Nephron (organoid): Measurements from ENCODE around the gene LTA.

Source experiments
- H3K27ac Mint-ChIP-seq, 3 experiments: 2 replicates each; pipeline ENCODE4 v1.8.0; 2020; ENCODE audit warnings: mixed read lengths in 3 of 3, mild to moderate bottlenecking in 2 of 3, moderate library complexity in 1 of 3
- H3K27me3 Mint-ChIP-seq: 2 replicates; pipeline ENCODE4 v1.8.0; 2021; ENCODE audit warnings: low read depth, mild to moderate bottlenecking, moderate library complexity, mixed read lengths
- H3K36me3 Mint-ChIP-seq: 2 replicates; pipeline ENCODE4 v1.8.0; 2020; ENCODE audit warnings: low read depth, mixed read lengths
- H3K4me1 Mint-ChIP-seq: 2 replicates; pipeline ENCODE4 v1.8.0; 2020; ENCODE audit warnings: mixed read lengths
- H3K4me3 Mint-ChIP-seq, 3 experiments: 2 replicates each; pipeline ENCODE4 v1.8.0; 2020; ENCODE audit warnings: mild to moderate bottlenecking in 3 of 3, mixed read lengths in 3 of 3, moderate library complexity in 2 of 3
- H3K9me3 Mint-ChIP-seq: 2 replicates; pipeline ENCODE4 v1.8.0; 2020; ENCODE audit warnings: mixed read lengths
- TF ChIP-seq, protein P1 (sequence below), 3 experiments: fragments of 200-600 bp; sonication (generic); IDR thresholded peaks; one replicate each; pipeline ENCODE4 v1.5.0; 2021; ENCODE audit warnings: antibody characterized with exemption in 3 of 3; ENCODE audit not compliant: unreplicated experiment in 3 of 3

LTA gene

DNA sequence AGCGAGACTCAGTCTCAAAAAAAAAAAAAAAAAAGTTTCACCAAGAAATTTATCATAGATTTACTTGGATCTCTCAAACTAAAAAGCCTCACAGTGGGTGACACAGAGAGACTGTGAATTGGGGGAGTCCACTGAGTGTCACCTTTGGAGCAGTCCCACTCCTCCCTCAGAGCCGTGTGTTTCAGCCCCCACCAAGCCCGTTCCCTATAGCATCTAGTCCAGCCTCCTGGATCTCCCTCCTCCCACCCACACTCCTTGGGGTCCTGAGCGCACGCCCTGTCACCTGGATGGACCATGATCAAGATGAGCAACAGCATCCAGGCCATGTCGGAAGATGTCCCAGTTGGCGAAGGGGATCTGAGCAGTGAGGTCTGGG is 20.3 kb downstream of the LTA start:
- Mint-ChIP-seq H3K4me1 (peaks cover 7% of the 10 kb centered on the region), H3K4me3 (no peak overlapping the region), H3K27me3 (peaks cover 12% of the 10 kb centered on the region), H3K27ac (no peak overlapping the region), H3K9me3 (no peaks in the 10 kb centered on the region), H3K36me3 (no peaks in the 10 kb centered on the region)
- TF ChIP-seq, protein P1, sequence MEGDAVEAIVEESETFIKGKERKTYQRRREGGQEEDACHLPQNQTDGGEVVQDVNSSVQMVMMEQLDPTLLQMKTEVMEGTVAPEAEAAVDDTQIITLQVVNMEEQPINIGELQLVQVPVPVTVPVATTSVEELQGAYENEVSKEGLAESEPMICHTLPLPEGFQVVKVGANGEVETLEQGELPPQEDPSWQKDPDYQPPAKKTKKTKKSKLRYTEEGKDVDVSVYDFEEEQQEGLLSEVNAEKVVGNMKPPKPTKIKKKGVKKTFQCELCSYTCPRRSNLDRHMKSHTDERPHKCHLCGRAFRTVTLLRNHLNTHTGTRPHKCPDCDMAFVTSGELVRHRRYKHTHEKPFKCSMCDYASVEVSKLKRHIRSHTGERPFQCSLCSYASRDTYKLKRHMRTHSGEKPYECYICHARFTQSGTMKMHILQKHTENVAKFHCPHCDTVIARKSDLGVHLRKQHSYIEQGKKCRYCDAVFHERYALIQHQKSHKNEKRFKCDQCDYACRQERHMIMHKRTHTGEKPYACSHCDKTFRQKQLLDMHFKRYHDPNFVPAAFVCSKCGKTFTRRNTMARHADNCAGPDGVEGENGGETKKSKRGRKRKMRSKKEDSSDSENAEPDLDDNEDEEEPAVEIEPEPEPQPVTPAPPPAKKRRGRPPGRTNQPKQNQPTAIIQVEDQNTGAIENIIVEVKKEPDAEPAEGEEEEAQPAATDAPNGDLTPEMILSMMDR (IDR thresholded peaks at IDR 0.05; ENCODE audit: unreplicated experiment in 3 of 3): no peak

DNA sequence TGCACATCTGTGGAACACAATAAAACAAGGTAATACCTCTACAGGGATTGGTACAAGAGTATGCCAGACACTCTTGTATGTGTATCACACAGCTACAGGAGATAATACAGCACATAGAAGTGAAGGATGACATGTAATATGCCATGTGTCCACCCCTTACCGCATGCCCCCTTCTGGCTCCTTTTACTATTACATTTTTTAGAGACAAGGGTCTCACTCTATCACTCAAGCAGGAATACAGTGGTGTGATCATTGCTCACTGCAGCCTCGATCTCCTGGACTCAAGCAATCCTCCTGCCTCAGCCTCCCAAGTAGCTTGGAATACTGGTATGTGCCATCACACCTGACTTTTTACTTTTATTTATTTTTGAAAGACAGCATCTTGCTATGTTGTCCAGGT is 24.9 kb downstream of the LTA start:
- H3K27ac Mint-ChIP-seq: no peak overlapping the region
- no peaks in the 10 kb centered on the region for H3K4me1 Mint-ChIP-seq
- no peaks in the 10 kb centered on the region for H3K9me3 Mint-ChIP-seq
- H3K4me3 Mint-ChIP-seq: no peak overlapping the region
- TF ChIP-seq, protein P1 (IDR thresholded peaks at IDR 0.05; ENCODE audit: unreplicated experiment in 3 of 3): peak; percentile 19 to 44 (median 25)
- H3K27me3 Mint-ChIP-seq: peaks cover 12% of the 10 kb centered on the region
- H3K36me3 Mint-ChIP-seq: no peaks in the 10 kb centered on the region

DNA sequence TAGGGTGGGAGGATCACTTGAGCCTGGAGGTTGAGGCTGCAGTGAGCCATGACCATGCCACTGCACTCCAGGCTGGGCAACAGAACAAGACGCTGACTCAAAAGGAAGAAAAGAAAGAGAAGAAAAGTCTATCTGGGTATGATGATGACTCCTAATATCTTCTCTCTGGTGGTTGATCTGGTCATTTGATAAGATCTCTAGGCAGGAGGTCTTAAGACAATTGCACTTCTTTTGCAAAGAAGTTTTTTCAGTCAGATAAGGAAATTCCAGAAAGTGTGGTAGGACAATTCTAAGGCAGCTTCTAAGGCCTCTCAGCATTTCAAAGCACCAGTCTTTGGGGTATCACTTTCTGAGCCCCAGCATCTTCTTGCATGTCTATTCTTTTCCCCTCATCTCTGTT is 35.2 kb downstream of the LTA start:
- Mint-ChIP-seq H3K4me1 (peaks cover 15% of the 10 kb centered on the region), H3K27ac (no peak overlapping the region)

DNA sequence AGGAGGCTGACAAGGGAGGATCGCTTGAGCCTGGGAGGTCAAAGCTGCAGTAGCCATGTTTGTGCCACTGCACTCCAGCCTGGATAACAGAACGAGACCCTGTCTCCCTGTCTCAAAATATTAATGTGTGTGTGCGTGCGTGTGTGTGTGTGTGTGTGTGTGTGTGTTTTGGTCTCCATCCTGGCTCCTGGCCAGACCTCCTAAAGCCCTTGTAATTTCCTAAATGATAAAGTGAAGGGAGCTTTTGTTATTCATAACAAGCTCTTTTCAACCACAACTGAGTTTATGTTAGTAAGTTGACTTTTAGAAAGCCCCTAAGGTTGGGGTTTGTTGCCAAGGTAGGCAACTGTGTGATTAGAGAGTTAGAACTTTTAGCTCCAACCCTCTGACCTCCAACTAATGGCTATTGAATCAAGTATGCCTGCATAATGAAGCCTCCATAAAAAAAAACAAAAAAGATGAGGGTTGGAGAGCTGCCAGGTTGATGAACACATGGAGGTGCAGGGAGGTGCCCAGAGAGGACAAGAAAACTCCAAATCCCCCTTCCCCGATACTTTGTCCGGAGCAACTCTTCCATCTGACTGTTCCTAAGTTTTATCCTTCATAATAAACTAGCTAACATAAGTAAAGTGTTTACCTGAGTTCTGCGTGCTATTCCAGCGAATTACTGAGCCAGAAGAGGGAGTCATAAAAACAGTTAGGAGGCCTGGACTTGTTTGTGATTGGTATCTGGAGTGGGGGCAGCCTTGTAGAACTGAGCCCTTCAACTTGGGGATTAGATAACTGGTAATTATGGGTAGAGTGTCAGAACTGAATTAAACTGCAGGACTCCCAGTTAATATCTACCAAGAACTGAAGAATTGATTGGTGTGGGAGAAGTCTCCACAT is 37.7 kb downstream of the LTA start:
- Mint-ChIP-seq H3K4me1 (peaks cover 17% of the 10 kb centered on the region), H3K27me3 (no peaks in the 10 kb centered on the region), H3K9me3 (no peaks in the 10 kb centered on the region), H3K36me3 (no peaks in the 10 kb centered on the region), H3K27ac (peak overlapping the region; percentile 64 to 87 (median 83)), H3K4me3 (no peak overlapping the region)
- TF ChIP-seq, protein P1 (IDR thresholded peaks at IDR 0.05; ENCODE audit: unreplicated experiment in 3 of 3): no peak

More for the DNA sequence above, 35.2 kb downstream of the LTA start:
- Mint-ChIP-seq H3K36me3 (no peaks in the 10 kb centered on the region), H3K9me3 (no peaks in the 10 kb centered on the region), H3K4me3 (no peak overlapping the region), H3K27me3 (no peaks in the 10 kb centered on the region)
- TF ChIP-seq, protein P1 (IDR thresholded peaks at IDR 0.05; ENCODE audit: unreplicated experiment in 3 of 3): no peak

DNA sequence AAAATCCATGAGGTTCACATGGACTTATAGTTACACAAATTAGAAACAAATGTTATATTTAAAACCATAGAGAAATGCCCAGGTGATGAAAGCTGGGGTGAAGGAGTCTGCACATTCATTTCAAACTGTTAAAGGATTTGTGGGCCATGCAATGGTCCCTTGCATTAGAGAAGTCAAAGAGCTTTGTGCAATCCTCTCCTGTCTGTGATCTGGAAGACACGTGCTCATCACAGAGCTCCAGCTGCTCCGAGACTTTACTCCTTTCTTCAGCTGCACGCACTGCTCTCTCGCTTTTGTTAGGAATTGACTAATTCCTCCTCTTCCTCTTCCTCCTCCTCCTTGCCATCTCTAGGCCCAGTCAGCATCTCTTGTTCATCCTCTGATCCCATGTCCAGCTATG is 38.9 kb downstream of the LTA start:
- Mint-ChIP-seq H3K36me3 (no peaks in the 10 kb centered on the region), H3K4me1 (peaks cover 21% of the 10 kb centered on the region), H3K27ac (peak overlapping the region; percentile 5 to 24 (median 12)), H3K9me3 (no peaks in the 10 kb centered on the region), H3K4me3 (no peak overlapping the region), H3K27me3 (no peaks in the 10 kb centered on the region)
- TF ChIP-seq, protein P1 (IDR thresholded peaks at IDR 0.05; ENCODE audit: unreplicated experiment in 3 of 3): no peak
